NCI-H1048 (cell line): ENCODE results near the gene ELP4.

ENCODE experiments used
- DNase-seq: peaks from one replicate; lab custom pipeline; 2025; lab: John Stamatoyannopoulos, UW

Gene ELP4

GRCh38 chr11:31800398-31801265 is 291.1 kb downstream of the ELP4 start:
- DNase-seq = no peak

GRCh38 chr11:31801298-31801702 is 291.7 kb downstream of the ELP4 start:
- DNase-seq = no peak

DNA sequence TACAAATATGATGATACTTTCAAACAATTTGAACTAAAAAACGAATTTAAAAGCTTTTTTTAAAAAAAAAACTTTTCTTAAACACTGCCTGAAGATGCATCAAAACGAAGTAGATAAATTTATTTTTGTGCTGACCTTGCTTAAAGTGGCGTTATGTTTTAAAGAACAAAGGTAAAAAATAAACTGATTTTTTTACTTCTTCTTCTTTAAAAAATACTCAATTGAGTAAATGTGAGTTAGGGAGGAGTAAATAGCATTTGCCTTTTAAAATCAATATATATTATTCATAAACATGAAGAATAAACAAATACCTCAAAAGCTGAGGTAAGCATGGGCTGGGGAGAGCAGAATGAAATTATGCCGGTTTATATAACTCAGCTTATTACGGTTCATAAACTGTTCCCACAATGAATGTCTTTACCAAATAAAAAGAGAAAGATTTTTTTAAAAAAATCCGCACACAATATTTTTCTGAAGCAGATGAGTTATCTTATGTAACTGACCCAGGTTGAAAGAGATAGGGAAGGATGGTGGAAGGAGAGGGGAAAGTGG is 292.5 kb downstream of the ELP4 start:
- no peak for DNase-seq

- no peak for DNase-seq
Observed at GRCh38 chr11:31802609-31802989, 293.0 kb downstream of the ELP4 start.

GRCh38 chr11:31802990-31803812 is 293.6 kb downstream of the ELP4 start:
- DNase-seq = no peak

GRCh38 chr11:31803813-31804311 is 294.3 kb downstream of the ELP4 start:
- DNase-seq = no peak

GRCh38 chr11:31804312-31805036 is 294.9 kb downstream of the ELP4 start:
- no peak for DNase-seq

- DNase-seq = no peak
Observed at GRCh38 chr11:31805037-31805628, 295.6 kb downstream of the ELP4 start.

DNA sequence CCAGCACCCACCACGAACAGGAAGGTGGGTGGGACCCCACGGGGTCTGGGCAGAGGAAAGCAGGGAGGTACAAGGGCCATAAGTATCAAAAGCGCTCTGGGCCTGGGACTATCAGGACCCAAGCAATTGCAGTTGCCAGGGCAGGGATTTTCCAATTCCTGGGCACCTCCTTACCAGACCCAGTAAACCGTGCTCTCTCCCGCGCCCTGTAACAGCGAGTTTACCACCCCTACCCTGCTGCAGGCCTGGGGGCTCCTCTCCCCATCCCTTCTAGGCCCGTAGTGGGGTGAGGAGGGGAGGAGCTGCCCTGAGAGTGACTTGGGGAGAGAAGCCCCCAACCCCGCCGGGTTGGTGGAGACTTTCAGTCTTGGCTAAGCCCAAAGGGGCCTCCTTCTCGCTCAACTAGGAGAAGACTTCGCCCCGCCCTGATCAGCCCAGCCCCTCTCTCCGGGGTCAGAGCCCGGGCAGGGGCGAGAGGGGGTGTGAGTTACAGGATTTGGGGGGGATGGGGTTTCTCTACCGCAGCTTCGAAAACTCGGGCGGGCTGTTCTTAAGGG is 296.1 kb downstream of the ELP4 start:
- DNase-seq = no peak

- no peak for DNase-seq
Observed at GRCh38 chr11:31806186-31806927, 296.8 kb downstream of the ELP4 start.

DNA sequence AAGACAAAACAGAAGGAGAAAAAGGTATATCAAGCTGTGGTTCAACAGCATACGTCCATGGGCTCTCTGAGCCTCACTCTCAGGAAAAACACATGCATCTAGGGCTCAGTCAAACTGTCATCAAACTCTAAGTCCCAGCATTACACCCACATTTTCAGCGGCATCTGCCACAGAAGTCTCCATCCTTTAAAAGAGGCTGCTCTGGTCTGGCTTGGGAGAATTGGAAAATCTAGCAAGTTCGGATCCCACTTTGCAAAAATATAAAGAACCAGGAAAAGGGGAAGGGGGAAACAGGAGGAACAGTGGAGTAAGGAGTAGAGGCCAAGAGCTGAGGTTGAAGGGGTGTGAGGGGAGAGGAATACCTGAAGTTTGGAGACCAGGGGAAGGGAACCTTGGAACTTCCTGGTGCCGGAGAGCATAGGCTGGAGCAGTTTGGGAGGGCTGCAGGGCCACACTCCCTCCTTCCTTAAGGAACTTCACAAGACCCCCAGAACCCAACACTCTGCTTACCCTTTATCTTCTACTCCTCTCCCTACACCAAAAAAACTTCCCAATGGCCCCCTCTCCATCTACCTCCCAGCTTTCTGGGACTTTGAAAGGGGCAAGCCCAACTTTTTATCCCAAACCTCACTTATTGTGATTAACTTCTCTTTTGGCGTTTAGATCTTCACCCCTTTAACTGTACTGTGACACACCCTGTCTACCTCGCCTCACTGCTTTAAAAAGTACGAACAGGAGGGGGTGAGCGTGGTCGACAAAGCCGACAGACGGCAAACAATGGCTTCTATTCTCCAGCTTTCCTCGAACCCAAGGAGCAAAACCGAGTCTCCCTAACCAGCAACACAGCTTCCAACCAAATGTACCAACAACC is 297.6 kb downstream of the ELP4 start:
- DNase-seq = no peak

DNA sequence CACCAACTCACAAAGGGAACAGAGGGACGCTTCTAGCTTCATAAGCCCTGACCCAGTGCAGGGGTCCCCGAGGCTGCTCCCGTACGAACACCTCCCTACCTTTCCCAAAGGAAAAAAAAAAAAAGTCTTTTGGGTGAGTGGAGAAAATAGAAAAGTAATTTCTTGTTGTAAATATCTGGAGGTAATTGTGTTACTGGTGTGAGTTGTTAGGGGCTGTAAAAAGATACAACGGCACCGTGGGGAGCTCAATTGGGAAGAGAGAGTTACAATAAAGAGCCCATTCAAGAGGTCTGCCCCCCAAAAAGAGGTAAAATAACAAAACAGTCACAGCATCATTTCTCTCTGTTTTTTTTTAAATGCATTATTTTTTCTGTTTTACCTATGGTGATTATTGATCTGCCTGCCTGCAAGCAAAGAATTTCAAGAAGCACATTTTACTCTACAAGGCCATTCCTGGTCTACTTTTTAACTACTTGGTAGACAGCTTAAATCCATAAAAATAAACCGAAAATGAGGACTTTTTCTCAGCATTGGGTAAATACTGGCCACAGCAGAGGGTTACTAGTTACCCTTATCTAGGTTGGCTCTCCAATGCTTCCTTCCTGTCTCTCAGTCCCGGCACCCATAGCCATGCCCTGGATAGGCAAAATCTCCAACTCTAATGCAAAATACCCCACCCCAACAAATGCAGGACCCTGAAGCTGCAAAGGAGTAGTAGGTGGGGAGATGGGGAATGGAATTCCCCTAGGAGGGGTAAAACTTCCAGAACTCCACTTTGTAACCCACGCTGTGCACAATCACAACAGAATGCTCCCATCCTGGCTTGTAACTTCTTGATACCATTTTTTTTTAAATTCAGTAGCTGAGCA is 298.5 kb downstream of the ELP4 start:
- DNase-seq = no peak

DNA sequence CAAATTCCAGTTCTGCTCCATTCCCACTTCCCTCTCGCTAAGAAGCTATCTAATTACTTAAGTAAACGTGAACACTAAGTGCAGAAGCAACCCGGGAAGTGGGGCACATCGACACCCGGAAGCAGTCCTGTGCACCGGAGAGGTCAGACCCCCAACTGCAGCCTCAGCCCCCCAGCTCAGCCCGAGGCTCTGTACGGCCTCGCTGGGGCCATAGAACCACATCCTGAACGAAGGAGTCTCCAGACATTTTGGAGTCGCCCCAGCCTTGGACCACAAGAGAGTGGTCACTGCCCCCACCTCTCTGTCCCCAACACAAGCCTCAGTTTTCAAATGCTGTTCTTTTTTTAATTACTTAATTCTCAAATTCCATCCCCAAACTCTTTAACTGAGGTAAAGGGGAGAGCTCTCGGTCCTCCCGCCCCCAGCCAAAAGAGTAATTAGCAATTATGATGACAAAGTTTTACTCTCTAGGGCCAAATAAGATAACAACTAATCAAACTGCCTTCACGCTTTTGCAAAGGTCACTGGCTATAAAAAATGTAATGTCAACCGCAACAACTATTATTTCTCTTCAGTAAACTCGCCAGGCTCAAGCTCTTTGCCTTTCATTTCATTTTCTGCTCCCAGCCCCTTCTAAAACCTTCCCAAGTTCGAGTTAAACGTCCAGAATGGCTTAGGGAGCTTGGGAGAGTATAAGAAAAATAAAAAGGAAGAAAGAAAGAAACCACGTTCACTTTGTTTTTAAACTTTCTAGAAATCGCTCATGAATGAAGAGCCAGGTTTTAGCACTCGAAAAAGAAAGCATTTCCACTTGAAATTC is 299.4 kb downstream of the ELP4 start:
- no peak for DNase-seq

- DNase-seq = no peak
Observed at GRCh38 chr11:31809541-31809856, 299.9 kb downstream of the ELP4 start.

- DNase-seq = no peak
Observed at GRCh38 chr11:31809857-31810778, 300.6 kb downstream of the ELP4 start.

DNA sequence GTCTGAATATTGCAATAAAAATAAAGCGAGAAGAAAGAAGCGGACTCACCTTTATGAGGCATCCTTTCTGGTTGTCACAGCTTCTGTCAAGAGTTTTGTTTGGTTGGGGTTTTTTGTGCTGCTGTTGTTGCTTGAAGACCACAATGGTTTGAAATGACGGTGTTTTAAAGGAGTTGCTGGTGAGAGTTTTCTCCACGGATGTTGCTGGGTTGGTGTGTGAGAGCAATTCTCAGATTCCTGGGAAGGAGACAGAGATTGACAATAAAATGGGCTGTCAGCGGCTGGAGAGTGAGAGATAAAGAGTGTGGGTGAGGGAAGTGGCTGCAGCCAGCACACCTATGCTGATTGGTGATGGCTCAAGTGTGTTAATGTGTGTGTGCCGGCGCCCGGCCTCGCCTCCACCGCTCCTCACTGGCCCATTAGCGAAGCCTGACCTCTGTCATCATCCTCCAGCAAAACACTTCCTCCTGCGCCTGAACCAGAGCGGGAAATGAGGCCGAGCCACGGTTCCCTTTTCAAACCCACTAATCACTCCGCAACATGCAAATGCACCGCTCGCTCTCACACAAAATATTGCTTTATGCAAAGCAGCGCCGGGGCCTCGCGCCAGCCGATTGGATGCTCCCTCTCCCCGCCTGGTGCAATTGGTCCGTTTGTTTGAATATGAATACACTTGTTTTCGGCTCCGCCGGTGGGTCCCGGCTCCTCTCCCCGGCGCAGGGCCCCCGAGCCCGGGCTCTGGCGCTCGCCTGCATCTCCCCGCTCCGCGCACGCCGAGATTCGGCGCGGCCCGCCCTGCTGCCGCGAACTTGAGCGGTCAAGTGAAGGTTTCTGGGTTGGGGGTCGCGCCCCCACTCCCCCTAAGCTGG is 301.4 kb downstream of the ELP4 start, which contains the start of gene PAX6:
Gene PAX6, minus strand, starts transcription at position 544 of the 869 bp plus-strand sequence. CDS start 4,911 bp downstream, outside the sequence.
- peak; percentile 98 for DNase-seq
